Nephron progenitor cell (in vitro differentiated cells): Measurements from ENCODE around the gene ABCD2.

ENCODE experiments used
- DNase-seq: peaks from one replicate; pipeline ENCODE4 v3.0.0; 2021
- H3K27ac Mint-ChIP-seq: 2 replicates; pipeline ENCODE4 v1.8.0; 2021; ENCODE audit warnings: mild to moderate bottlenecking, moderate library complexity, mixed read lengths
- H3K27me3 Mint-ChIP-seq: 2 replicates; pipeline ENCODE4 v1.8.0; 2021; ENCODE audit warnings: mild to moderate bottlenecking, low read depth, mixed read lengths; ENCODE audit not compliant: poor library complexity
- H3K36me3 Mint-ChIP-seq: 2 replicates; pipeline ENCODE4 v1.8.0; 2021; ENCODE audit warnings: low read depth, mixed read lengths
- H3K4me1 Mint-ChIP-seq: 2 replicates; pipeline ENCODE4 v1.8.0; 2021; ENCODE audit warnings: mixed read lengths
- H3K4me3 Mint-ChIP-seq: 2 replicates; pipeline ENCODE4 v1.8.0; 2021; ENCODE audit warnings: mild to moderate bottlenecking, moderate library complexity, mixed read lengths
- H3K9me3 Mint-ChIP-seq: 2 replicates; pipeline ENCODE4 v1.8.0; 2021; ENCODE audit warnings: mild to moderate bottlenecking, moderate library complexity, mixed read lengths
- TF ChIP-seq, protein P1 (sequence below): fragments of 200-600 bp; sonication (generic); IDR thresholded peaks from 2 replicates; pipeline ENCODE4 v1.5.0; 2021; ENCODE audit warnings: antibody characterized with exemption

Gene ABCD2

DNA sequence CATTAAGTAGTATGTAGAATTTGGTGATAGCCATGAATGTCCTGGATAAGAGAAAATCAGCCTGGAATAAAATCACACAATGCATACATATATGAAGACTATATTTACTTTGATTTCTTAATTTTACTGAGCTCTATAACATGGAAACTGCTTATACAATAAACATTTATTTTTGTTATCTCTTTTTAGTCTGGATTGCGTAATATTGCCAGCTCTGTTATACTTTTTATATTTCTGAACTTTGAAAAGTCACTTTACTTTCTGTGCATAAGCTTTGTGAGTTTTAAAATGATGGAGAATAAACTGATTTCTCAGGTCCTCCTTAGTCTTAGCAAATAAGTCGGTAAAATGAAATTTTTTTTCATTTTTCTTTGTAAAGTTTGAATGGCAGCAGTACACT lies 19.2 kb upstream of the ABCD2 start:
- H3K4me3 Mint-ChIP-seq = no peak overlapping the region
- no peaks in the 10 kb centered on the region for H3K36me3 Mint-ChIP-seq
- no peaks in the 10 kb centered on the region for H3K9me3 Mint-ChIP-seq
- no peaks in the 10 kb centered on the region for H3K27me3 Mint-ChIP-seq
- DNase-seq = no peak
- TF ChIP-seq, protein P1, sequence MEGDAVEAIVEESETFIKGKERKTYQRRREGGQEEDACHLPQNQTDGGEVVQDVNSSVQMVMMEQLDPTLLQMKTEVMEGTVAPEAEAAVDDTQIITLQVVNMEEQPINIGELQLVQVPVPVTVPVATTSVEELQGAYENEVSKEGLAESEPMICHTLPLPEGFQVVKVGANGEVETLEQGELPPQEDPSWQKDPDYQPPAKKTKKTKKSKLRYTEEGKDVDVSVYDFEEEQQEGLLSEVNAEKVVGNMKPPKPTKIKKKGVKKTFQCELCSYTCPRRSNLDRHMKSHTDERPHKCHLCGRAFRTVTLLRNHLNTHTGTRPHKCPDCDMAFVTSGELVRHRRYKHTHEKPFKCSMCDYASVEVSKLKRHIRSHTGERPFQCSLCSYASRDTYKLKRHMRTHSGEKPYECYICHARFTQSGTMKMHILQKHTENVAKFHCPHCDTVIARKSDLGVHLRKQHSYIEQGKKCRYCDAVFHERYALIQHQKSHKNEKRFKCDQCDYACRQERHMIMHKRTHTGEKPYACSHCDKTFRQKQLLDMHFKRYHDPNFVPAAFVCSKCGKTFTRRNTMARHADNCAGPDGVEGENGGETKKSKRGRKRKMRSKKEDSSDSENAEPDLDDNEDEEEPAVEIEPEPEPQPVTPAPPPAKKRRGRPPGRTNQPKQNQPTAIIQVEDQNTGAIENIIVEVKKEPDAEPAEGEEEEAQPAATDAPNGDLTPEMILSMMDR = no peak
- no peaks in the 10 kb centered on the region for H3K4me1 Mint-ChIP-seq
- no peak overlapping the region for H3K27ac Mint-ChIP-seq

DNA sequence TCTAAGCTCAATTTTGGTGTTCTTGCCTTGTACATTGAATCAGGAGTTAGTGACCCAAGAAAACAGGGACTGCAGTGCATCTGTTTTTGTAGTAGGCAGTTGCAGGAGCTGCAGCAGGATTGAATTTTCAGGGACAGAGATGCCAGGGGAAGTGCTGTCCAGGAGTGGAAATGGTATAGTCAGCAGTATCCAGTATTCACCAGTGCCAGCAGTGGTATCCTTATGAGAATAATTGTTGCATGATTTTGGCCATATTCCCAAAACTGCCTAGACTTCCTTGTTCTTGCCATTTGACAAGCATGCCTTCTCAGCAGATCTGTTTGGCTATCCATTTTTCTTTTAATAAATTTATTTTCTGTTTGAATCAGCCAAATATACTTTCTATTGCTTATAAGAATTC lies 18.6 kb upstream of the ABCD2 start:
- H3K4me3 Mint-ChIP-seq = no peak overlapping the region
- no peak for DNase-seq
- H3K9me3 Mint-ChIP-seq = no peaks in the 10 kb centered on the region
- no peaks in the 10 kb centered on the region for H3K27me3 Mint-ChIP-seq
- TF ChIP-seq, protein P1 = no peak
- no peaks in the 10 kb centered on the region for H3K4me1 Mint-ChIP-seq
- no peaks in the 10 kb centered on the region for H3K36me3 Mint-ChIP-seq
- H3K27ac Mint-ChIP-seq = no peak overlapping the region

DNA sequence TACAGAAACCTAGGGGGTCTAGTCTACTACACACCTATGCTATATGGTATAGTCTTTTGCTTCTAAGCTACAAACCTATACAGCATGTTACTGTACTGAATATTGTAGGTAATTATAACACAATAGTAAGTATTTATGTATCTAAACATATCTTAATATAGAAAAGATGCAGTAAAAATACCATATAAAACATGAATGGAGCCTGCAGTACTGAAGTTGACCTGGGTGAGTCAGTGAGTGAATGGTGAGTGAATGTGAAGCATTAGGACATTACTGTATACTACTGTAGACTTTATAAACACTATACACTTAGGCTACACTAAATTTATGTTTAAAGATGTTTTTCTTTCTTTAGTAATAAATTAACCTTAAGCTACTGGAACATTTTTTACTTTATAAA lies 13.1 kb upstream of the ABCD2 start:
- TF ChIP-seq, protein P1 = no peak
- Mint-ChIP-seq H3K9me3 (no peaks in the 10 kb centered on the region), H3K36me3 (no peaks in the 10 kb centered on the region), H3K27me3 (no peaks in the 10 kb centered on the region), H3K4me3 (no peak overlapping the region), H3K27ac (no peak overlapping the region), H3K4me1 (no peaks in the 10 kb centered on the region)
- no peak for DNase-seq

DNA sequence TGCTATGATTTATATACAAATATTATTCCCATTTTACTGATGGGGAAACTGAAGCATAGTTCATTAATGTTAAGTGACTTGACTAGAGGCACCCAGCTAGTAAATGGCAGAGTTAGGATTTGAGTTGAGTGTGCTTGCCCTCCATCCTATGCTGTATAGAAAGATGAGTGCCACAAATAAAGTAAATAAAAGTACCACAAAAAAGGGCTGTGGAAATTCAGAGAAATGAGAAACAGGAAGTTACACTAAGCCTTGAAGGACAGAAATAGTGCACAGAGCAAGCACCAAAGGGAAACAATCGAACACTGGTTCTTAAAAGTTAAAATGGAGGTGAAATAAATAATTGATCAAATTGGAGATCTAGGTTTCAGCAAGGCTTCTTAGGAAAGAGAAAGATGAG lies 9.2 kb upstream of the ABCD2 start:
- Mint-ChIP-seq H3K4me1 (no peaks in the 10 kb centered on the region), H3K27ac (no peak overlapping the region), H3K9me3 (no peaks in the 10 kb centered on the region), H3K36me3 (no peaks in the 10 kb centered on the region), H3K27me3 (no peaks in the 10 kb centered on the region), H3K4me3 (no peak overlapping the region)
- TF ChIP-seq, protein P1 = no peak
- no peak for DNase-seq

DNA sequence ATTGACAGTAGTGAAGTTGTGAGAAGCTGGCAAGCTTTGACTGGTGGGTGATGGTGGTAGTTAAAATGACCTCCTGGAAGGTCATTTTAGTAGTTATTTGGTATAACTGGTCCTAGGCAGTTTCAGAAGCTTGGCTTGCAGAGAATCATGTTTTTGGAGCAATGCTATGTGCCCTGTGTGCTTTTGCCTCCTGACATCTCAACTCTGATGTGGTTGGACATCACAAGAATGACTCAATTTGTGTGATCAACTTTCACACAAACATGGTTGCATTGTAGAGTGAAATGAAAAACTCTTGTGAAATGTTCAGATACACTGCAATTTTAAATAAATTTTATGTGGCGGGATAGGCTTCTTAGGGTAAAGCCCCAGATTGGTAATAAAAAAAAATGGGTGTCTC lies 8.3 kb upstream of the ABCD2 start:
- no peaks in the 10 kb centered on the region for H3K27me3 Mint-ChIP-seq
- no peaks in the 10 kb centered on the region for H3K9me3 Mint-ChIP-seq
- no peaks in the 10 kb centered on the region for H3K36me3 Mint-ChIP-seq
- H3K4me3 Mint-ChIP-seq = no peak overlapping the region
- no peak overlapping the region for H3K27ac Mint-ChIP-seq
- H3K4me1 Mint-ChIP-seq = no peaks in the 10 kb centered on the region
- no peak for DNase-seq
- TF ChIP-seq, protein P1 = no peak

DNA sequence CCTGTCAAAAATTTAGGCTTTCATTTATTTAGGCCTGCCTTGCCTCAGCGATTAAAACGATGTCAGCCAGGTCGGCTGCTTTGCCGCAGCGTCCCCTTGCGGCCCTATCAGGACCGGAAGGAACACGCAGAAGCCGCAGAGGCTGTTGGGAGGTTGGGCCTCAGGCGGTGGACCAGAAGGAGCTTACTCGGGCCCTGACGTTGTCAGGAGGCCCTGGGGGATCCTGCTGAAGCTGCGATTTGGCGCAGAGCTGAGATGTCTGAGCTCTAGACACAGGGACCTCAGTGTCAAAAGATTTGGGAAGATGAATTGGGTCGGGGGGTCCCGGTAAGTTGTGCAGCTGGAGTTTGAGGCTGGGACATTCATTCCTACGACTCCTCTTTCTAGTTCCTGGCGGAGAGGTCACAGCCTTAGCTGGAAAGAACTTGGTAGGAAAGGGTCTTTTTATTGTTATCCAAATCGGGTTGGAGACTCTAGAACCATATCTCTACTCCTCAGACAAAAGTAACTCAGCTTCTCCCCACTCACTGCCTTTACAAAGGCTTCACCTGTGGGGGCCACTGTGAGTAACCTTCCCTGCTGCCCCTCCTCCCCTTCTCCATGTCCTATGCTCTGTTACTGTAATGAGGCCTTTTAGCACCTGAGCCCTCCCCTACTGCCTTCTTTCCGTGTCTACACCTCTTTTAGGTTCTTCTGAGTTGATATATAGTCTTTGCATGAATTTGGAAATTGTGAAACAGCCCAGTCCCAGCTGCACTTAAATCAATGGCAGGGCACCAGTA lies 6.6 kb upstream of the ABCD2 start:
- TF ChIP-seq, protein P1 = no peak
- Mint-ChIP-seq H3K36me3 (no peaks in the 10 kb centered on the region), H3K4me1 (no peaks in the 10 kb centered on the region), H3K27ac (no peak overlapping the region), H3K9me3 (no peaks in the 10 kb centered on the region), H3K4me3 (no peak overlapping the region), H3K27me3 (no peaks in the 10 kb centered on the region)
- no peak for DNase-seq
